ENCODE data around the gene ASXL3.

- TF ChIP-seq CTCF (optimal IDR thresholded peaks at IDR 0.05 in 1 of 3, IDR thresholded peaks at IDR 0.05 in 1 of 3, conservative IDR thresholded peaks at IDR 0.05 in 1 of 3; ENCODE audit: extremely low read depth in 1 of 3, insufficient read depth in 2 of 3, low read length in 3 of 3) (no peak), EZH2 (IDR thresholded peaks at IDR 0.05; ENCODE audit: low read length) (peak; percentile 99)
Observed at GRCh38 chr18:33578518-33579348, 714 bp downstream of the ASXL3 start.
